ENCODE results near the gene DHRS9.

GRCh38 chr2:169050476-169051240 lies 18.7 kb upstream of the DHRS9 start:
- no peak for TF ChIP-seq CTCF (conservative IDR thresholded peaks at IDR 0.05 in 1 of 2, IDR thresholded peaks at IDR 0.05 in 1 of 2; ENCODE audit: extremely low read depth in 1 of 2, insufficient read depth in 1 of 2, low read depth in 1 of 2, low read length in 2 of 2)
- TF ChIP-seq EZH2 (IDR thresholded peaks at IDR 0.05; ENCODE audit: borderline replicate concordance, low read length) = no peak
